OCI-LY3 (cell line): ENCODE measurements around the gene OR8J1.
"Not testable (repeated sequence)": the region's sequence is repeated elsewhere in the genome, so short reads cannot be mapped to it uniquely, and the experiment has no call there.

ENCODE experiments used
- H2AFZ ChIP-seq: fragments of 200-600, 300-600 bp; shearing (Covaris generic); 2 replicates; pipeline ENCODE4 v1.6.0; 2014; ENCODE audit warnings: antibody characterized with exemption, low read depth, low read length
- H3K27ac ChIP-seq: fragments of 200-600, 300-600 bp; sonication (generic); 2 replicates; pipeline ENCODE4 v1.5.1; 2014; ENCODE audit warnings: mild to moderate bottlenecking, low read length, moderate library complexity, mixed read lengths
- H3K27me3 ChIP-seq: fragments of 200-600, 300-600 bp; sonication (generic); 2 replicates; pipeline ENCODE4 v1.6.1; 2014; ENCODE audit warnings: low read depth, low read length, mixed read lengths
- H3K36me3 ChIP-seq: fragments of 200-600, 300-600 bp; sonication (generic); replicated peaks from 2 replicates; pipeline ENCODE3; 2014; ENCODE audit warnings: low read depth, low read length, mixed read lengths
- H3K4me1 ChIP-seq: fragments of 300-600, 200-600 bp; sonication (generic); 2 replicates; pipeline ENCODE4 v1.6.1; 2014; ENCODE audit warnings: low read length, mixed read lengths
- H3K4me2 ChIP-seq: fragments of 200-600, 300-600 bp; sonication (generic); 2 replicates; pipeline ENCODE4 v1.6.1; 2014; ENCODE audit warnings: low read length, mixed read lengths
- H3K4me3 ChIP-seq: fragments of 300-600, 200-600 bp; sonication (generic); 2 replicates; pipeline ENCODE4 v1.5.1; 2014; ENCODE audit warnings: antibody characterized with exemption, mild to moderate bottlenecking, low read length, moderate library complexity
- H3K79me2 ChIP-seq: fragments of 300-600, 200-600 bp; shearing (Covaris generic); 2 replicates; pipeline ENCODE4 v1.6.1; 2014; ENCODE audit warnings: mild to moderate bottlenecking, low read length, mixed read lengths
- H3K9ac ChIP-seq: fragments of 300-600, 200-600 bp; shearing (Covaris generic); 2 replicates; pipeline ENCODE4 v1.6.0; 2014; ENCODE audit warnings: mild to moderate bottlenecking, low read length, moderate library complexity
- H3K9me3 ChIP-seq: fragments of 200-600, 300-600 bp; shearing (Covaris generic); 2 replicates; pipeline ENCODE4 v1.6.1; 2014; ENCODE audit warnings: low read length, mixed read lengths; ENCODE audit not compliant: insufficient read depth
- H4K20me1 ChIP-seq: fragments of 200-600, 300-600 bp; sonication (generic); 2 replicates; pipeline ENCODE4 v1.6.1; 2016; ENCODE audit warnings: low read length, mixed read lengths; ENCODE audit not compliant: insufficient read depth
- EZH2phosphoT487 ChIP-seq: fragments of 200-600 bp; shearing (Covaris generic); IDR thresholded peaks from 2 replicates; pipeline ENCODE4 v1.6.1; 2018; ENCODE audit warnings: antibody characterized with exemption, mixed run types, low read depth
- TF ChIP-seq, protein P1 (sequence below): fragments of 200-600, 300-600 bp; sonication (generic); IDR thresholded peaks from 2 replicates; pipeline ENCODE4 v1.5.1; 2014; ENCODE audit warnings: antibody characterized with exemption, low read length, low read depth

OR8J1 gene

DNA sequence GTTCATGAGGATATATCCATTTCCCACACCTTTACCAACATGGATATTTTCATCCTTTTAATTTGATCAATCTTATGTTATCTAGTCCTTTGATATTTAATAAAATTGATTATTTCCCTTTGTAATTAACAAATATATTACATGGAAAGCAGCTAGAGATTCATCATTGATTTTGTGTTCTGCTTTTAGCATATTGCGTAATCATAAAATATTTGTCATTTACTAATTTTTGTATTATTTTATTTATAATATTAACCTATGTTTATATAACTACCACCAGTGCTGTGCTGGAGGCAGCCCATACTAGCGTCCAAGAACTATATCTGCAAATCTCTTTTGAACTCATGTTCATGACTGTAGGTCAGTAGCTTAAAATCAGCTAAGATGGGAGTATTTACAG is 26.0 kb downstream of the OR8J1 start:
- TF ChIP-seq EZH2phosphoT487 = no peak
- TF ChIP-seq, protein P1, sequence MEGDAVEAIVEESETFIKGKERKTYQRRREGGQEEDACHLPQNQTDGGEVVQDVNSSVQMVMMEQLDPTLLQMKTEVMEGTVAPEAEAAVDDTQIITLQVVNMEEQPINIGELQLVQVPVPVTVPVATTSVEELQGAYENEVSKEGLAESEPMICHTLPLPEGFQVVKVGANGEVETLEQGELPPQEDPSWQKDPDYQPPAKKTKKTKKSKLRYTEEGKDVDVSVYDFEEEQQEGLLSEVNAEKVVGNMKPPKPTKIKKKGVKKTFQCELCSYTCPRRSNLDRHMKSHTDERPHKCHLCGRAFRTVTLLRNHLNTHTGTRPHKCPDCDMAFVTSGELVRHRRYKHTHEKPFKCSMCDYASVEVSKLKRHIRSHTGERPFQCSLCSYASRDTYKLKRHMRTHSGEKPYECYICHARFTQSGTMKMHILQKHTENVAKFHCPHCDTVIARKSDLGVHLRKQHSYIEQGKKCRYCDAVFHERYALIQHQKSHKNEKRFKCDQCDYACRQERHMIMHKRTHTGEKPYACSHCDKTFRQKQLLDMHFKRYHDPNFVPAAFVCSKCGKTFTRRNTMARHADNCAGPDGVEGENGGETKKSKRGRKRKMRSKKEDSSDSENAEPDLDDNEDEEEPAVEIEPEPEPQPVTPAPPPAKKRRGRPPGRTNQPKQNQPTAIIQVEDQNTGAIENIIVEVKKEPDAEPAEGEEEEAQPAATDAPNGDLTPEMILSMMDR = no peak
- H3K9me3 ChIP-seq = no peaks in the 10 kb centered on the region
- no peaks in the 10 kb centered on the region for H3K27me3 ChIP-seq
- H3K79me2 ChIP-seq = no peaks in the 10 kb centered on the region
- H4K20me1 ChIP-seq = no peaks in the 10 kb centered on the region
- H3K27ac ChIP-seq = no peak overlapping the region
- no peaks in the 10 kb centered on the region for H3K4me1 ChIP-seq
- H3K4me2 ChIP-seq = no peak overlapping the region
- H3K36me3 ChIP-seq = no peaks in the 10 kb centered on the region
- H3K9ac ChIP-seq = no peak overlapping the region
- H3K4me3 ChIP-seq = no peak overlapping the region
- no peak overlapping the region for H2AFZ ChIP-seq

DNA sequence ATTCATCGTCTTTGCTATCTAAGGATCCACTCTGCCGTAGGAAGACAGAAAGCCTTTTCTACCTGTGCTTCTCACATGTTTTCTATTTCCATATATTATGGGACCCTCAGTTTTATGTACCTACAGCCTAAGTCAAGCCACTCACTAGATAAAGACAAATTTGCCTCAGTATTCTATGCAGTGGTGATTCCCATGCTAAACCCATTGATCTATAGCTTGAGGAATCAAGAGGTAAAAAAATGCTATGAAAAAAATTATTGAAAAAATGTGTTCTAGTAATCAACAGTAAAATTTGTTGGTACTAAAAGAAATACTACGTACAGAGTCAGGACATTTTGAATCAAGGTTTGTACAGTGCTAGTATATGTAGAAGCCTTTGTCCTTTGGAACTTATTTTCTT is 40.3 kb downstream of the OR8J1 start:
- H2AFZ ChIP-seq = no peak overlapping the region
- H3K4me2 ChIP-seq = no peak overlapping the region
- H3K4me1 ChIP-seq = no peaks in the 10 kb centered on the region
- TF ChIP-seq, protein P1 = no peak
- no peaks in the 10 kb centered on the region for H3K9me3 ChIP-seq
- H4K20me1 ChIP-seq = no peaks in the 10 kb centered on the region
- no peak overlapping the region for H3K9ac ChIP-seq
- no peaks in the 10 kb centered on the region for H3K36me3 ChIP-seq
- H3K27me3 ChIP-seq = no peaks in the 10 kb centered on the region
- H3K79me2 ChIP-seq = no peaks in the 10 kb centered on the region
- H3K27ac ChIP-seq = no peak overlapping the region
- H3K4me3 ChIP-seq = no peak overlapping the region

DNA sequence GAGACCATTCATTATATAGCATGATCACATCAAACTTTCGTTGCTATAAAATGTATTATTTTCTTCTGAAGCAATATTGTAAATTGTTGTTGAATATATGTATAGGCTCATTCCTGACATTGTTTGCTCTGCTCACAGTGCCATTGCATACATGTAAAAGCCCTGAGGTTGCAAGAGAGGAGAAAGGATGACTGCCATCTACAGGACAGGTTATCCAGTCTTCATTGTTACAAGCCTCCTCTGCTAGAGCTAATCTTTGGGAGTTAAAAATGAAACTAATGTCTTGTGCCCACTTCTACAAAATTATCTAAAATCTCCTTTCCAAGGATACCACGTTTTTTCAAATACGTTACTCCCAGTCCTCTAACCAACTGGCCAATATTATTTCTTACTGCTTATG is 42.0 kb downstream of the OR8J1 start:
- no peaks in the 10 kb centered on the region for H3K4me1 ChIP-seq
- no peak overlapping the region for H2AFZ ChIP-seq
- H3K9ac ChIP-seq = no peak overlapping the region
- H3K36me3 ChIP-seq = no peaks in the 10 kb centered on the region
- no peaks in the 10 kb centered on the region for H3K27me3 ChIP-seq
- H3K4me3 ChIP-seq = no peak overlapping the region
- no peaks in the 10 kb centered on the region for H4K20me1 ChIP-seq
- no peak overlapping the region for H3K27ac ChIP-seq
- no peaks in the 10 kb centered on the region for H3K9me3 ChIP-seq
- no peak overlapping the region for H3K4me2 ChIP-seq
- TF ChIP-seq, protein P1 = peak; percentile 41
- TF ChIP-seq EZH2phosphoT487 = no peak
- H3K79me2 ChIP-seq = no peaks in the 10 kb centered on the region

DNA sequence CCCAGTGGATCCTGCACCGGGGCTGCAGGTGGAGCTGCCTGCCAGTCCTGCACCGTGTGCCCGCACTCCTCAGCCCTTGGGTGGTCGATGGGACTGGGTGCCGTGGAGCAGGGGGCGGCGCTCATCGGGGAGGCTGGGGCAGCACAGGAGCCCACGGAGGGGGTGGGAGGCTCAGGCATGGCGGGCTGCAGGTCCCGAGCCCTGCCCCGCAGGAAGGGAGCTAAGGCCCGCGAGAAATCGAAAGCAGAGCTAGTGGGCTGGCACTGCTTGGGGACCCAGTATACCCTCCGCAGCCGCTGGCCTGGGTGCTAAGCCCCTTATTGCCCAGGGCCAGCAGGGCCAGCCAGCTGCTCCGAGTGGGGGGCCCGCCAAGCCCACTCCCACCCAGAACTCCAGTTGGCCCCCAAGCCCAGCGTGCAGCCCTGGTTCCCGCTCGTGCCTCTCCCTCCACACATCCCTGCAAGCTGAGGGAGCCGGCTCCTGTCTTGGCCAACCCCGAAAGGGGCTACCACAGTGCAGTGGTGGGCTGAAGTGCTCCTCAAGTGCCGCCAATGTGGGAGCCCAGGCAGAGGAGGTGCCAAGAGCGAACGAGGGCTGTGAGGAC is 47.9 kb downstream of the OR8J1 start:
- H3K9me3 ChIP-seq, H3K27me3 ChIP-seq, H4K20me1 ChIP-seq, H3K4me1 ChIP-seq, H3K4me2 ChIP-seq, H2AFZ ChIP-seq, H3K4me3 ChIP-seq, H3K36me3 ChIP-seq, H3K79me2 ChIP-seq, H3K27ac ChIP-seq, H3K9ac ChIP-seq: not testable (repeated sequence)

DNA sequence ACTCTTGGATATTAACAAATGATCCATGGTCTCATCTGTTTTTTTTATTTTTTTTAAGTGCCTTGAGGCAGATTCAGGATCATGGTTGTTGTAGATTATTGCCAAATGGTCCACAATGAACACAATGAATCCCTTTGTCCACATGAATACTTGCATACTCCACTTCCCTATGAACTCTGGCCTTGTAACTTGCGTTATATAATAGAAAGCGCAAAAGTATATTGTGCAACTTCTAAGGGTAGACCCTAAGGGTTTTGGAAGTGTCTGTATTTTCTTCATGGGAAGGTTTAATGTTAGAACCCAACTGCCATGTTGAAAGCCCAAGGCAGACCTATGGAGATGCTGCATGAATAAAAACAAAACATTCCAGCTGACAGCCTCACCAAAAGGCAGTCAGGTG is 50.3 kb downstream of the OR8J1 start:
- H3K4me2 ChIP-seq = no peak overlapping the region
- H3K27ac ChIP-seq = no peak overlapping the region
- no peaks in the 10 kb centered on the region for H3K36me3 ChIP-seq
- no peak for TF ChIP-seq EZH2phosphoT487
- TF ChIP-seq, protein P1 = no peak
- H2AFZ ChIP-seq = no peak overlapping the region
- H3K27me3 ChIP-seq = no peaks in the 10 kb centered on the region
- H3K9me3 ChIP-seq = no peaks in the 10 kb centered on the region
- no peak overlapping the region for H3K4me3 ChIP-seq
- no peaks in the 10 kb centered on the region for H3K79me2 ChIP-seq
- no peaks in the 10 kb centered on the region for H3K4me1 ChIP-seq
- no peak overlapping the region for H3K9ac ChIP-seq
- H4K20me1 ChIP-seq = no peaks in the 10 kb centered on the region
